AG10803 (cell line): ENCODE results near the gene IQCK.

ENCODE experiments used
- DNase-seq: peaks from one replicate; pipeline ENCODE4 v3.0.0; 2010; ENCODE audit warnings: low read depth
- H3K4me3 ChIP-seq: 2 replicates; pipeline ENCODE4 v1.5.1; 2011; ENCODE audit warnings: mild to moderate bottlenecking, low read length, control low read depth
- CTCF ChIP-seq: conservative IDR thresholded peaks from 2 replicates; pipeline ENCODE4 v1.5.1; 2011; ENCODE audit warnings: mild to moderate bottlenecking, low read length, control low read depth, inconsistent platforms

Gene IQCK

GRCh38 chr16:19837331-19837980 lies 119.4 kb downstream of the IQCK start:
- DNase-seq, result no peak
- H3K4me3 ChIP-seq, result no peak overlapping the region
- no peak for TF ChIP-seq CTCF

- H3K4me3 ChIP-seq, result no peak overlapping the region
- DNase-seq, result no peak
- no peak for TF ChIP-seq CTCF
These were observed 120.1 kb downstream of the IQCK start for GRCh38 chr16:19837984-19838707.

GRCh38 chr16:19840524-19841110 lies 122.5 kb downstream of the IQCK start:
- DNase-seq, result peak; percentile 17
- no peak for TF ChIP-seq CTCF
- H3K4me3 ChIP-seq, result no peak overlapping the region

GRCh38 chr16:19841184-19841583 lies 123.1 kb downstream of the IQCK start:
- H3K4me3 ChIP-seq, result no peak overlapping the region
- TF ChIP-seq CTCF, result no peak
- no peak for DNase-seq

- DNase-seq, result no peak
- H3K4me3 ChIP-seq, result no peak overlapping the region
- TF ChIP-seq CTCF, result no peak
These were observed 124.5 kb downstream of the IQCK start for GRCh38 chr16:19842426-19843157.

GRCh38 chr16:19843371-19843770 lies 125.3 kb downstream of the IQCK start:
- no peak for DNase-seq
- H3K4me3 ChIP-seq, result no peak overlapping the region
- TF ChIP-seq CTCF, result no peak
